Measurements from ENCODE around the gene MYL5.

The MYL5 gene

GRCh38 chr4:683247-683897 is 9.0 kb downstream of the MYL5 start (continued):
- TF ChIP-seq, protein P1, sequence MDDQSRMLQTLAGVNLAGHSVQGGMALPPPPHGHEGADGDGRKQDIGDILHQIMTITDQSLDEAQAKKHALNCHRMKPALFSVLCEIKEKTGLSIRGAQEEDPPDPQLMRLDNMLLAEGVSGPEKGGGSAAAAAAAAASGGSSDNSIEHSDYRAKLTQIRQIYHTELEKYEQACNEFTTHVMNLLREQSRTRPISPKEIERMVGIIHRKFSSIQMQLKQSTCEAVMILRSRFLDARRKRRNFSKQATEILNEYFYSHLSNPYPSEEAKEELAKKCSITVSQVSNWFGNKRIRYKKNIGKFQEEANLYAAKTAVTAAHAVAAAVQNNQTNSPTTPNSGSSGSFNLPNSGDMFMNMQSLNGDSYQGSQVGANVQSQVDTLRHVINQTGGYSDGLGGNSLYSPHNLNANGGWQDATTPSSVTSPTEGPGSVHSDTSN (CRISPR knock-in tag; IDR thresholded peaks at IDR 0.05), result no peak

- ChIA-PET CTCF (interaction anchor here (0.6 to 1.9 kb wide), 11 partner anchors 8 to 334 kb away, joined by 3 to 6 read pairs (median 3); partner anchors contain the start of genes ATP5ME and MYL5), POLR2A (interaction anchor here (0.7 to 1.6 kb wide), 2 partner anchors 10 to 13 kb away, joined by 4 read pairs; partner anchors contain the start of genes ATP5ME and MYL5)
- peak; percentile 86 for TF ChIP-seq CTCF (tag by site-specific recombination; IDR thresholded peaks at IDR 0.05)
- no peak for TF ChIP-seq ZNF350 (tag by site-specific recombination; IDR thresholded peaks at IDR 0.05)
- TF ChIP-seq, protein P2, sequence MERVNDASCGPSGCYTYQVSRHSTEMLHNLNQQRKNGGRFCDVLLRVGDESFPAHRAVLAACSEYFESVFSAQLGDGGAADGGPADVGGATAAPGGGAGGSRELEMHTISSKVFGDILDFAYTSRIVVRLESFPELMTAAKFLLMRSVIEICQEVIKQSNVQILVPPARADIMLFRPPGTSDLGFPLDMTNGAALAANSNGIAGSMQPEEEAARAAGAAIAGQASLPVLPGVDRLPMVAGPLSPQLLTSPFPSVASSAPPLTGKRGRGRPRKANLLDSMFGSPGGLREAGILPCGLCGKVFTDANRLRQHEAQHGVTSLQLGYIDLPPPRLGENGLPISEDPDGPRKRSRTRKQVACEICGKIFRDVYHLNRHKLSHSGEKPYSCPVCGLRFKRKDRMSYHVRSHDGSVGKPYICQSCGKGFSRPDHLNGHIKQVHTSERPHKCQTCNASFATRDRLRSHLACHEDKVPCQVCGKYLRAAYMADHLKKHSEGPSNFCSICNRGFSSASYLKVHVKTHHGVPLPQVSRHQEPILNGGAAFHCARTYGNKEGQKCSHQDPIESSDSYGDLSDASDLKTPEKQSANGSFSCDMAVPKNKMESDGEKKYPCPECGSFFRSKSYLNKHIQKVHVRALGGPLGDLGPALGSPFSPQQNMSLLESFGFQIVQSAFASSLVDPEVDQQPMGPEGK (tag by site-specific recombination; IDR thresholded peaks at IDR 0.05), result peak; percentile 94
- no peak for TF ChIP-seq ZNF175 (tag by site-specific recombination; IDR thresholded peaks at IDR 0.05)
- no peak for TF ChIP-seq ZNF155 (tag by site-specific recombination; IDR thresholded peaks at IDR 0.05)
- TF ChIP-seq, protein P3, sequence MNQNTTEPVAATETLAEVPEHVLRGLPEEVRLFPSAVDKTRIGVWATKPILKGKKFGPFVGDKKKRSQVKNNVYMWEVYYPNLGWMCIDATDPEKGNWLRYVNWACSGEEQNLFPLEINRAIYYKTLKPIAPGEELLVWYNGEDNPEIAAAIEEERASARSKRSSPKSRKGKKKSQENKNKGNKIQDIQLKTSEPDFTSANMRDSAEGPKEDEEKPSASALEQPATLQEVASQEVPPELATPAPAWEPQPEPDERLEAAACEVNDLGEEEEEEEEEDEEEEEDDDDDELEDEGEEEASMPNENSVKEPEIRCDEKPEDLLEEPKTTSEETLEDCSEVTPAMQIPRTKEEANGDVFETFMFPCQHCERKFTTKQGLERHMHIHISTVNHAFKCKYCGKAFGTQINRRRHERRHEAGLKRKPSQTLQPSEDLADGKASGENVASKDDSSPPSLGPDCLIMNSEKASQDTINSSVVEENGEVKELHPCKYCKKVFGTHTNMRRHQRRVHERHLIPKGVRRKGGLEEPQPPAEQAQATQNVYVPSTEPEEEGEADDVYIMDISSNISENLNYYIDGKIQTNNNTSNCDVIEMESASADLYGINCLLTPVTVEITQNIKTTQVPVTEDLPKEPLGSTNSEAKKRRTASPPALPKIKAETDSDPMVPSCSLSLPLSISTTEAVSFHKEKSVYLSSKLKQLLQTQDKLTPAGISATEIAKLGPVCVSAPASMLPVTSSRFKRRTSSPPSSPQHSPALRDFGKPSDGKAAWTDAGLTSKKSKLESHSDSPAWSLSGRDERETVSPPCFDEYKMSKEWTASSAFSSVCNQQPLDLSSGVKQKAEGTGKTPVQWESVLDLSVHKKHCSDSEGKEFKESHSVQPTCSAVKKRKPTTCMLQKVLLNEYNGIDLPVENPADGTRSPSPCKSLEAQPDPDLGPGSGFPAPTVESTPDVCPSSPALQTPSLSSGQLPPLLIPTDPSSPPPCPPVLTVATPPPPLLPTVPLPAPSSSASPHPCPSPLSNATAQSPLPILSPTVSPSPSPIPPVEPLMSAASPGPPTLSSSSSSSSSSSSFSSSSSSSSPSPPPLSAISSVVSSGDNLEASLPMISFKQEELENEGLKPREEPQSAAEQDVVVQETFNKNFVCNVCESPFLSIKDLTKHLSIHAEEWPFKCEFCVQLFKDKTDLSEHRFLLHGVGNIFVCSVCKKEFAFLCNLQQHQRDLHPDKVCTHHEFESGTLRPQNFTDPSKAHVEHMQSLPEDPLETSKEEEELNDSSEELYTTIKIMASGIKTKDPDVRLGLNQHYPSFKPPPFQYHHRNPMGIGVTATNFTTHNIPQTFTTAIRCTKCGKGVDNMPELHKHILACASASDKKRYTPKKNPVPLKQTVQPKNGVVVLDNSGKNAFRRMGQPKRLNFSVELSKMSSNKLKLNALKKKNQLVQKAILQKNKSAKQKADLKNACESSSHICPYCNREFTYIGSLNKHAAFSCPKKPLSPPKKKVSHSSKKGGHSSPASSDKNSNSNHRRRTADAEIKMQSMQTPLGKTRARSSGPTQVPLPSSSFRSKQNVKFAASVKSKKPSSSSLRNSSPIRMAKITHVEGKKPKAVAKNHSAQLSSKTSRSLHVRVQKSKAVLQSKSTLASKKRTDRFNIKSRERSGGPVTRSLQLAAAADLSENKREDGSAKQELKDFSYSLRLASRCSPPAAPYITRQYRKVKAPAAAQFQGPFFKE (tag by site-specific recombination; IDR thresholded peaks at IDR 0.05; ENCODE audit: borderline replicate concordance), result no peak
- 0 out of 2 replicates have a peak, but pooled peaks have one; percentile 20 for TF ChIP-seq ZNF76 (tag by site-specific recombination; IDR thresholded peaks at IDR 0.05; ENCODE audit: borderline replicate concordance, low read depth)
- TF ChIP-seq EGR2 (tag by site-specific recombination; IDR thresholded peaks at IDR 0.05; ENCODE audit: low read depth), result no peak
- no peak for TF ChIP-seq ZNF423 (tag by site-specific recombination; IDR thresholded peaks at IDR 0.05)
- no peak for TF ChIP-seq BCL11B (tag by site-specific recombination; IDR thresholded peaks at IDR 0.05; ENCODE audit: low read depth)
- no peak for TF ChIP-seq ZNF768 (tag by site-specific recombination; IDR thresholded peaks at IDR 0.05)
- TF ChIP-seq ZNF513 (tag by site-specific recombination; IDR thresholded peaks at IDR 0.05), result no peak
- TF ChIP-seq ZNF558 (tag by site-specific recombination; IDR thresholded peaks at IDR 0.05), result no peak
- no peak for TF ChIP-seq ZBTB10 (tag by site-specific recombination; IDR thresholded peaks at IDR 0.05)
- peak; percentile 44; the same call in 1 of the 2 replicates for TF ChIP-seq SP3 (tag by site-specific recombination; IDR thresholded peaks at IDR 0.05)
- TF ChIP-seq, protein P4, sequence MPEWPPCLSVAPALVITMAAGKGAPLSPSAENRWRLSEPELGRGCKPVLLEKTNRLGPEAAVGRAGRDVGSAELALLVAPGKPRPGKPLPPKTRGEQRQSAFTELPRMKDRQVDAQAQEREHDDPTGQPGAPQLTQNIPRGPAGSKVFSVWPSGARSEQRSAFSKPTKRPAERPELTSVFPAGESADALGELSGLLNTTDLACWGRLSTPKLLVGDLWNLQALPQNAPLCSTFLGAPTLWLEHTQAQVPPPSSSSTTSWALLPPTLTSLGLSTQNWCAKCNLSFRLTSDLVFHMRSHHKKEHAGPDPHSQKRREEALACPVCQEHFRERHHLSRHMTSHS (tag by site-specific recombination; IDR thresholded peaks at IDR 0.05), result no peak
Observed at GRCh38 chr4:683982-684622, 9.8 kb downstream of the MYL5 start.

More at GRCh38 chr4:683982-684622, 9.8 kb downstream of the MYL5 start:
- no peaks in the 10 kb centered on the region for H3K36me3 ChIP-seq (ENCODE audit: control insufficient read depth in 2 of 2, insufficient read depth in 1 of 2, low read length in 2 of 2)
- H3K4me1 ChIP-seq (ENCODE audit: control insufficient read depth, insufficient read depth, low read length), result no peaks in the 10 kb centered on the region; the same call in 1 of the 2 replicates
- H3K27ac ChIP-seq (ENCODE audit: extremely low read depth, low read depth, low read length), result no peak overlapping the region
- no peak overlapping the region for H3K4me3 ChIP-seq (ENCODE audit: low read depth, low read length)
- H3K9me3 ChIP-seq (ENCODE audit: control insufficient read depth, insufficient read depth, low read depth, low read length), result no peaks in the 10 kb centered on the region

Data from HEK293 (cell line).